Loucy (cell line): ENCODE measurements around the gene COQ8B.

Experiments used
- EZH2phosphoT487 ChIP-seq: fragments of 200-600 bp; IDR thresholded peaks from 2 replicates; pipeline ENCODE4 v1.6.1; 2018; ENCODE audit warnings: antibody characterized with exemption, mild to moderate bottlenecking, moderate library complexity, borderline replicate concordance
- TF ChIP-seq, protein P1 (sequence below): fragments of 200-600 bp; sonication (generic); conservative IDR thresholded peaks from 2 replicates; pipeline ENCODE4 v1.5.1; 2014; ENCODE audit warnings: mild to moderate bottlenecking, antibody characterized with exemption, low read length

DNA sequence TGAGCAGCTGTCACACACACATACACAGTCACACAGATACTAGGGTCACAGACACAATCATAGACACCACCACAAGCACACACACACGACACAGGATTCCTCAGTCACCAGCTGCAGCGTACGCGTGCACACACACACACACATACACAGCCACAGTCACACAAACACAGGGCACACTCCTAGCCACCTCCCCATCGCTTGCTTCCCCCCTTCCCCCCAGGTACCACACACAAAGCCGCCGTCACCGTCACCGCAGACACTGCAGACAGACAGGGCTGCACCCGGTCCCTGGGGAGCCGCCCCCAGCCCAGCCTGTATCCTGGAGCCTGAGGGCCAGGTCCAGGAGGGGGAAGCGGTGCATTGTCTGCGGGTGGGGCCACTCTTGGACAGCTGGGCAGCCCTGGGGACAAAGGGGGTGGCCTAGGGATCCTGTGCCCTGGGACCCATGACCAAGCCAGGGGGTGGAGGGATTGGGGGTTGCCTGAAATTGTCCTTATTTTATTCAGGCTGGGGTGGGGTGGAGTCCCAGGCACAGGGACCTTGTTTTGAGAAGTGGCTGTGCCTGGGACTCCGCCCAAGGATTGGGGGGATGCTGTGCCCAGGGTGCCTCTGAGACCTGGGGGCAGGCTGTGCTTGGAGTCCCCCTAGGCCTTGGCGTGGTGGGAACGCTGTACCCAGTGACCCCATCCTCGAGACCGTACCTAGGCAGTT is 27.2 kb downstream of the COQ8B start:
- TF ChIP-seq, protein P1, sequence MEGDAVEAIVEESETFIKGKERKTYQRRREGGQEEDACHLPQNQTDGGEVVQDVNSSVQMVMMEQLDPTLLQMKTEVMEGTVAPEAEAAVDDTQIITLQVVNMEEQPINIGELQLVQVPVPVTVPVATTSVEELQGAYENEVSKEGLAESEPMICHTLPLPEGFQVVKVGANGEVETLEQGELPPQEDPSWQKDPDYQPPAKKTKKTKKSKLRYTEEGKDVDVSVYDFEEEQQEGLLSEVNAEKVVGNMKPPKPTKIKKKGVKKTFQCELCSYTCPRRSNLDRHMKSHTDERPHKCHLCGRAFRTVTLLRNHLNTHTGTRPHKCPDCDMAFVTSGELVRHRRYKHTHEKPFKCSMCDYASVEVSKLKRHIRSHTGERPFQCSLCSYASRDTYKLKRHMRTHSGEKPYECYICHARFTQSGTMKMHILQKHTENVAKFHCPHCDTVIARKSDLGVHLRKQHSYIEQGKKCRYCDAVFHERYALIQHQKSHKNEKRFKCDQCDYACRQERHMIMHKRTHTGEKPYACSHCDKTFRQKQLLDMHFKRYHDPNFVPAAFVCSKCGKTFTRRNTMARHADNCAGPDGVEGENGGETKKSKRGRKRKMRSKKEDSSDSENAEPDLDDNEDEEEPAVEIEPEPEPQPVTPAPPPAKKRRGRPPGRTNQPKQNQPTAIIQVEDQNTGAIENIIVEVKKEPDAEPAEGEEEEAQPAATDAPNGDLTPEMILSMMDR, result no peak
- no peak for TF ChIP-seq EZH2phosphoT487
